HepG2 (cell line): Measurements from ENCODE around the gene GJC2. TPM values are rescaled to one million over a fixed set of nuclear protein-coding genes. Genes with fewer than 3 reads are reported as not detected.

Experiments
- GABPA ChIP-seq, 2 experiments: IDR thresholded peaks; 2 replicates each; pipeline ENCODE4 v1.6.1; 2011 to 2016; ENCODE audit warnings: low read depth in 2 of 2, low read length in 1 of 2, missing biosample characterization in 1 of 2, missing genetic modification characterization in 1 of 2
- GPN1 ChIP-seq: sonication (generic); formaldehyde crosslinking; IDR thresholded peaks from 2 replicates; pipeline ENCODE4 v1.5.1; 2020; ENCODE audit warnings: missing genetic modification reagents, borderline replicate concordance
- HNF4A ChIP-seq: sonication (generic); formaldehyde crosslinking; IDR thresholded peaks from 2 replicates; pipeline ENCODE4 v1.4.0; 2020; ENCODE audit warnings: missing genetic modification reagents
- JDP2 ChIP-seq: sonication (generic); formaldehyde crosslinking; IDR thresholded peaks from 2 replicates; pipeline ENCODE4 v1.8.1; 2022; ENCODE audit warnings: missing genetic modification reagents, borderline replicate concordance
- ZBTB21 ChIP-seq: sonication (generic); formaldehyde crosslinking; IDR thresholded peaks from 2 replicates; pipeline ENCODE4 v1.4.0; 2020; ENCODE audit warnings: missing genetic modification reagents
- ZNF121 ChIP-seq: sonication (generic); formaldehyde crosslinking; IDR thresholded peaks from 2 replicates; pipeline ENCODE4 v1.5.0; 2020; ENCODE audit warnings: mild to moderate bottlenecking, missing genetic modification reagents
- ZNF138 ChIP-seq: sonication (generic); formaldehyde crosslinking; IDR thresholded peaks from 2 replicates; pipeline ENCODE4 v1.5.0; 2020; ENCODE audit warnings: mild to moderate bottlenecking, low read depth, missing genetic modification reagents
- ZNF143 ChIP-seq: sonication (generic); formaldehyde crosslinking; IDR thresholded peaks from 2 replicates; pipeline ENCODE4 v1.4.0; 2020; ENCODE audit warnings: missing genetic modification reagents
- ZNF225 ChIP-seq: sonication (generic); formaldehyde crosslinking; IDR thresholded peaks from 2 replicates; pipeline ENCODE4 v1.4.0; 2020; ENCODE audit warnings: mild to moderate bottlenecking, missing genetic modification reagents
- ZNF232 ChIP-seq: sonication (generic); formaldehyde crosslinking; IDR thresholded peaks from 2 replicates; pipeline ENCODE4 v1.4.0; 2020; ENCODE audit warnings: missing genetic modification reagents, borderline replicate concordance
- ZNF251 ChIP-seq: sonication (generic); formaldehyde crosslinking; IDR thresholded peaks from 2 replicates; pipeline ENCODE4 v1.9.0; 2021; ENCODE audit warnings: mild to moderate bottlenecking, missing genetic modification reagents
- ZNF280B ChIP-seq: sonication (generic); formaldehyde crosslinking; IDR thresholded peaks from 2 replicates; pipeline ENCODE4 v1.5.0; 2020; ENCODE audit warnings: missing genetic modification reagents, mild to moderate bottlenecking, borderline replicate concordance
- ZNF33B ChIP-seq: sonication (generic); formaldehyde crosslinking; IDR thresholded peaks from 2 replicates; pipeline ENCODE4 v1.5.1; 2020; ENCODE audit warnings: mild to moderate bottlenecking, missing genetic modification reagents
- ZNF414 ChIP-seq: sonication (generic); formaldehyde crosslinking; IDR thresholded peaks from 2 replicates; pipeline ENCODE4 v1.5.0; 2020; ENCODE audit warnings: missing genetic modification reagents
- ZNF441 ChIP-seq: sonication (generic); formaldehyde crosslinking; IDR thresholded peaks from 2 replicates; pipeline ENCODE4 v1.7.0; 2021; ENCODE audit warnings: missing genetic modification reagents, borderline replicate concordance
- ZZZ3 ChIP-seq: sonication (generic); formaldehyde crosslinking; IDR thresholded peaks from 2 replicates; pipeline ENCODE4 v1.4.0; 2020; ENCODE audit warnings: missing genetic modification reagents, mild to moderate bottlenecking, borderline replicate concordance
- polyA plus RNA-seq, 8 experiments: library from polyadenylated mRNA; depleted of rRNA in 3 of 8; stranded (reverse) in 7 of 8; unstranded in 1 of 8; fragments of >200 nt; fragmentation: Illumina TruSeq in 4 of 8; extraction: Trizol in 4 of 8; gene quantifications; 2 replicates each; pipeline versions ENCODE4 v1.2.1 to v1.2.3, GENCODE V29; 2011 to 2016; ENCODE audit warnings: low read depth in 4 of 8, missing spikeins in 1 of 8, mixed read lengths in 1 of 8; ENCODE audit not compliant: insufficient read depth in 1 of 8
- total RNA-seq, 5 experiments: library from RNA; depleted of rRNA; stranded (reverse); fragments of >200 nt; fragmentation: Illumina TruSeq; extraction: Trizol; gene quantifications; 2 replicates each; pipeline ENCODE4 v1.2.3, GENCODE V29; 2016; ENCODE audit warnings: low read depth in 1 of 5
- TF ChIP-seq, protein P1 (sequence below): sonication (generic); formaldehyde crosslinking; IDR thresholded peaks from 2 replicates; pipeline ENCODE4 v1.5.1; 2020; ENCODE audit warnings: mild to moderate bottlenecking, missing genetic modification reagents, borderline replicate concordance
- TF ChIP-seq, protein P2 (sequence below): sonication (generic); formaldehyde crosslinking; IDR thresholded peaks from 2 replicates; pipeline ENCODE4 v1.4.0; 2020; ENCODE audit warnings: mild to moderate bottlenecking, missing genetic modification reagents, borderline replicate concordance

Gene GJC2
- total and polyA plus RNA-seq, 2 of the 13 experiments (the other 11 are each of a cell fraction or from before 2014, with no cell fraction given): 1.6 to 3.8 TPM

DNA sequence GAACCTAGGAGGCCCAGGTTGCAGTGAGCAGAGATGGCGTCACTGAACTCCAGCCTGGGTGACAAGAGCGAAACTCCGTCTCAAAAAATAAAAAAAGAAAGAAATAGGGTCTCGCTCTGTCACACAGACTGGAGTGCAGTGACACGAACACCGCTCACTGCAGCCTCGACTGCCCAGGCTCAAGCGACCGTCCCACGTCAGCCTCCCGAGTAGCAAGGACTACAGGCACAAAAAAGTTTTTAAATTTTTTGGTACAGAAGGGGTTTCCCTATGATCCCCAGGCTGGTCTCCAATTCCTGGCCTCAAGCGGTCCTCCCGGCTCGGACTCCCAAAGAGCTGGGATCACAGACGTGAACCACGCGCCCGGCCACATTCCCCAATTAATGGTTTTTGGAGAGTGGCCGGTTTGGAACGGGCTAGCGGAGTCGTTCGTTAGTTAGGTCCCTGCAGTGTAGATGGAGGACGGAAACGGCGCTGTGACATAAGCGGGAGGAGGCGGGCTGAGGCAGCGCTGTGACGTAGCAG, 10.3 kb upstream of the GJC2 start (continued):
- peak; percentile 43; the same call in 1 of the 2 replicates for TF ChIP-seq ZNF280B (CRISPR knock-in tag)
- 0 out of 2 replicates have a peak, but pooled peaks have one; percentile 63 for TF ChIP-seq ZNF251 (CRISPR knock-in tag)
- TF ChIP-seq, protein P1, sequence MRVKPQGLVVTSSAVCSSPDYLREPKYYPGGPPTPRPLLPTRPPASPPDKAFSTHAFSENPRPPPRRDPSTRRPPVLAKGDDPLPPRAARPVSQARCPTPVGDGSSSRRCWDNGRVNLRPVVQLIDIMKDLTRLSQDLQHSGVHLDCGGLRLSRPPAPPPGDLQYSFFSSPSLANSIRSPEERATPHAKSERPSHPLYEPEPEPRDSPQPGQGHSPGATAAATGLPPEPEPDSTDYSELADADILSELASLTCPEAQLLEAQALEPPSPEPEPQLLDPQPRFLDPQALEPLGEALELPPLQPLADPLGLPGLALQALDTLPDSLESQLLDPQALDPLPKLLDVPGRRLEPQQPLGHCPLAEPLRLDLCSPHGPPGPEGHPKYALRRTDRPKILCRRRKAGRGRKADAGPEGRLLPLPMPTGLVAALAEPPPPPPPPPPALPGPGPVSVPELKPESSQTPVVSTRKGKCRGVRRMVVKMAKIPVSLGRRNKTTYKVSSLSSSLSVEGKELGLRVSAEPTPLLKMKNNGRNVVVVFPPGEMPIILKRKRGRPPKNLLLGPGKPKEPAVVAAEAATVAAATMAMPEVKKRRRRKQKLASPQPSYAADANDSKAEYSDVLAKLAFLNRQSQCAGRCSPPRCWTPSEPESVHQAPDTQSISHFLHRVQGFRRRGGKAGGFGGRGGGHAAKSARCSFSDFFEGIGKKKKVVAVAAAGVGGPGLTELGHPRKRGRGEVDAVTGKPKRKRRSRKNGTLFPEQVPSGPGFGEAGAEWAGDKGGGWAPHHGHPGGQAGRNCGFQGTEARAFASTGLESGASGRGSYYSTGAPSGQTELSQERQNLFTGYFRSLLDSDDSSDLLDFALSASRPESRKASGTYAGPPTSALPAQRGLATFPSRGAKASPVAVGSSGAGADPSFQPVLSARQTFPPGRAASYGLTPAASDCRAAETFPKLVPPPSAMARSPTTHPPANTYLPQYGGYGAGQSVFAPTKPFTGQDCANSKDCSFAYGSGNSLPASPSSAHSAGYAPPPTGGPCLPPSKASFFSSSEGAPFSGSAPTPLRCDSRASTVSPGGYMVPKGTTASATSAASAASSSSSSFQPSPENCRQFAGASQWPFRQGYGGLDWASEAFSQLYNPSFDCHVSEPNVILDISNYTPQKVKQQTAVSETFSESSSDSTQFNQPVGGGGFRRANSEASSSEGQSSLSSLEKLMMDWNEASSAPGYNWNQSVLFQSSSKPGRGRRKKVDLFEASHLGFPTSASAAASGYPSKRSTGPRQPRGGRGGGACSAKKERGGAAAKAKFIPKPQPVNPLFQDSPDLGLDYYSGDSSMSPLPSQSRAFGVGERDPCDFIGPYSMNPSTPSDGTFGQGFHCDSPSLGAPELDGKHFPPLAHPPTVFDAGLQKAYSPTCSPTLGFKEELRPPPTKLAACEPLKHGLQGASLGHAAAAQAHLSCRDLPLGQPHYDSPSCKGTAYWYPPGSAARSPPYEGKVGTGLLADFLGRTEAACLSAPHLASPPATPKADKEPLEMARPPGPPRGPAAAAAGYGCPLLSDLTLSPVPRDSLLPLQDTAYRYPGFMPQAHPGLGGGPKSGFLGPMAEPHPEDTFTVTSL: peak; percentile 43; the same call in 1 of the 2 replicates
- peak; percentile 80; the same call in 1 of the 2 replicates for TF ChIP-seq ZNF33B (CRISPR knock-in tag)
- TF ChIP-seq ZZZ3 (CRISPR knock-in tag): no peak
- no peak for TF ChIP-seq GPN1 (CRISPR knock-in tag)
- TF ChIP-seq ZNF232 (CRISPR knock-in tag): peak; percentile 63; the same call in 1 of the 2 replicates
- TF ChIP-seq GABPA (IDR thresholded peaks at IDR 0.05; ENCODE audit: low read depth, low read length): no peak
- TF ChIP-seq GABPA (CRISPR knock-in tag; IDR thresholded peaks at IDR 0.05; ENCODE audit: low read depth): peak; percentile 87
- TF ChIP-seq HNF4A: peak; percentile 20; the same call in 1 of the 2 replicates
- no peak for TF ChIP-seq ZBTB21
- no peak for TF ChIP-seq ZNF225 (CRISPR knock-in tag)
- TF ChIP-seq JDP2: no peak
- no peak for TF ChIP-seq ZNF143 (CRISPR knock-in tag)
- no peak for TF ChIP-seq ZNF138 (CRISPR knock-in tag)
- TF ChIP-seq, protein P2, sequence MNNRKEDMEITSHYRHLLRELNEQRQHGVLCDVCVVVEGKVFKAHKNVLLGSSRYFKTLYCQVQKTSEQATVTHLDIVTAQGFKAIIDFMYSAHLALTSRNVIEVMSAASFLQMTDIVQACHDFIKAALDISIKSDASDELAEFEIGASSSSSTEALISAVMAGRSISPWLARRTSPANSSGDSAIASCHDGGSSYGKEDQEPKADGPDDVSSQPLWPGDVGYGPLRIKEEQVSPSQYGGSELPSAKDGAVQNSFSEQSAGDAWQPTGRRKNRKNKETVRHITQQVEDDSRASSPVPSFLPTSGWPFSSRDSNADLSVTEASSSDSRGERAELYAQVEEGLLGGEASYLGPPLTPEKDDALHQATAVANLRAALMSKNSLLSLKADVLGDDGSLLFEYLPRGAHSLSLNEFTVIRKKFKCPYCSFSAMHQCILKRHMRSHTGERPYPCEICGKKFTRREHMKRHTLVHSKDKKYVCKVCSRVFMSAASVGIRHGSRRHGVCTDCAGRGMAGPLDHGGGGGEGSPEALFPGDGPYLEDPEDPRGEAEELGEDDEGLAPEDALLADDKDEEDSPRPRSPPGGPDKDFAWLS (CRISPR knock-in tag): no peak
- TF ChIP-seq ZNF441 (CRISPR knock-in tag): 0 out of 2 replicates have a peak, but pooled peaks have one; percentile 53
- no peak for TF ChIP-seq ZNF121
- TF ChIP-seq ZNF414: peak; percentile 83; the same call in 1 of the 2 replicates
